Choroid plexus epithelial cell (primary cell): ENCODE data around the gene CCBE1.

Experiments used
- DNase-seq: peaks from one replicate; pipeline ENCODE4 v3.0.0-alpha.2; 2010; ENCODE audit warnings: low read depth
- H3K4me3 ChIP-seq: 2 replicates; pipeline ENCODE4 v1.5.1; 2011; ENCODE audit warnings: low read depth, mild to moderate bottlenecking, control low read depth, low read length, moderate library complexity
- CTCF ChIP-seq: conservative IDR thresholded peaks from 2 replicates; pipeline ENCODE4 v1.5.1; 2011; ENCODE audit warnings: low read depth, mild to moderate bottlenecking, control low read depth, inconsistent platforms, low read length, moderate library complexity

The CCBE1 gene

DNA sequence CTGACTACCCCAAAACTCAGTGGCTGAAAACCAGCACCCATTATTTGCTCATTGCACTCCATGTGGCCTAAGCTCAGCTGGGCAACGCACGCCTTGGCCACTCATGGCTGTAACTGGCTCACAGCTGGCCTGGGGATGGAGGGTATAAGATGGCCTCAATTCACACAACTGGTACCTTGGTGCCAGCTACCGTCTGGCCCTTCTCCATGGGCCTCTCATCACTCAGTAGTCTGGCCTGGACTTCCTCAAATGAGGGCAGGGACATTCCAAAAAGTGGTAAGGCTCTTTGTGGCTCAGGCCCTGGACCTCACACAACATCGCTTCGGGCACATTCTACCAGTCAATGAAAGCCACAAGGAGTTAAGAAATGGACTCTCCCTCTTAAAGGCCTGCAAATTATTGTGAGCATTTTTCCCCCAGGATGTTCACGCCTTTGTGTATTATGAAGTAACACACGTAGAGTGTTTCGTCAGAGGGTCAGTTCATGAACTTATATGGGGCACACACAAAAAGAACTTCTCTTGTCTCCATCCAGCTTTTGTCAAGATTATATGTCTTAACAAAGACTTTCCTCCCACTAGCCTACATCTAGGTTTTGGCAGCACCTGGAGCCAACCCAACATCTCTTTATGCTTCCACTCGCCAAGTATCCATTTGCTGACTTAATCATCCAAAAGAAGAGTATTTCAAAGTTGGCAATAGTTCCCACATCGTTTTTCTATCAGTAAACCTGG, 145.2 kb downstream of the CCBE1 start:
- H3K4me3 ChIP-seq, result no peak overlapping the region
- no peak for DNase-seq
- TF ChIP-seq CTCF, result no peak

GRCh38 chr18:59550174-59550516, 147.1 kb downstream of the CCBE1 start:
- no peak for DNase-seq
- no peak for TF ChIP-seq CTCF
- no peak overlapping the region for H3K4me3 ChIP-seq

DNA sequence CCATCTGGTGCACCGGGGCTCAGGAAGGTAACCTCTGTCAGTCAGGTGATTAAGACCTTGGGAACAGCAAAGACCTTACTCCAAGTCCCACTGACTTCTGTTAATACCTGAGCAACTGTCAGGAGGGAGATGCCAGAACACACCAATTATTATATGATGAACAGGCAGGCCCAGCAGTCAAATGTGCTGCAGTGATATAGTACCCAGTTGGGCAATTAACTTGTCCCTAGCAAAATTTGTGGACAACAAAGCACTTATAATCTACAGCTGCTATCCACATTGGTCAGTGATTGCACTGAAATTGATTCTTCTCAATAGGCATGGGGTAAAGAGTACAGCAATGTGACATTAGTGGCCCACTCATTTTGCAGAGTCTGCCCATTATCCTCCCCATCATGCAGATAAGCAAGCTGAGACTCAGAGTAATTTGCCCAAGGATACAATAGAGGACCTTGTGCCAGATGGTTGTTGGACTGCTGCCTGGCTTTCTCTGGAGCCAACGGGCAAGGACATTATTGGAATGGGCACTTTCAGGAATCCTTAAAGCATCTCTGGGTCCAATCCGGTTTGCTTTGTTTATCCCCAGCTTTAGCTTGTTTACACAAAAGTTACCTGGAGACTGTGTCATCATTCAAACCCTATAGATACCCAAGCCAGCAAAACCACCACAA, 147.6 kb downstream of the CCBE1 start:
- no peak for TF ChIP-seq CTCF
- DNase-seq, result no peak
- H3K4me3 ChIP-seq, result no peak overlapping the region

- TF ChIP-seq CTCF, result peak; percentile 55
- peak; percentile 97 for DNase-seq
- peak overlapping the region; percentile 26 for H3K4me3 ChIP-seq
Measured at GRCh38 chr18:59547581-59548182, 149.5 kb downstream of the CCBE1 start.

DNA sequence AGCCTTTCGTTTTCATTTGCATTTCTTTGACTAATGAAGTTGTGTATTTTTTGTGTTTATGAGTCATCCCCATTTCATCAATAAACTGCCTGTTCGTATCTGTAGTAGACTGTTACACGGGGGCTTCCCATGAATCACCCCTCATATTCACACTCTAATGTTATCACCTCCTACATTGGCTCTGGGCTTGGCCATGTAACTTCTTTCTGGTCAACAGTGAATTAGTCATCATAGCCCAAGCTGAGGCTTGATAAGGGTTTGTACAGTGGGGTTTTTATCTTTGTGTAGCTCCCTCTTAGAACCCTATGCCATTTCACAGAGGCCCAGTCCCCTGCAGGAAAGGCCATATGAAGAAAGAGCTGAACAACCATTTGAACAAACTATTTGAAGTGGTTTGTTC, 151.0 kb downstream of the CCBE1 start:
- TF ChIP-seq CTCF, result no peak
- DNase-seq, result peak; percentile 83
- H3K4me3 ChIP-seq, result no peak overlapping the region

DNA sequence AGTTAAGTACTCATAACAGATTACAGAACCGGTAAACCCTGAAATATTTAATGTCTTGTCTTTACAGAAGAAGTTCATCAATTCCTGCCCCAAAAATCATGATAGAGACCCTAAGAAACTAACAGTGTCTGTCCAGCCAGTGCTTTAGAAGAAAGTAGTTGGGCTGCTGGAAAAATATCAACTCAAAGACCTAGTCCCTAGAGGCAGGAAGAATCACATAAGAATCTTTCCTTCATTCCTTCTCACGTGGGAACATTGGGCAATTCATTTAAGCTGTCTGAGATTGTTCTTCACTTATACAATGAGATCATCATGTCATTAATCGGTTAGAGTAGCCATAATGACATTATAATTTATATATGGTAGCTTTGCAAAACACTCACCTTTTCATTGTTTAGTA, 156.4 kb downstream of the CCBE1 start:
- DNase-seq, result peak; percentile 82
- TF ChIP-seq CTCF, result no peak
- H3K4me3 ChIP-seq, result no peak overlapping the region
